ENCODE data around the gene IGSF6.
"Not testable (repeated sequence)": the region's sequence is repeated elsewhere in the genome, so short reads cannot be mapped to it uniquely, and the experiment has no call there.

GRCh38 chr16:21649826-21650406 is 2.5 kb downstream of the IGSF6 start:
- TF ChIP-seq, protein P1, sequence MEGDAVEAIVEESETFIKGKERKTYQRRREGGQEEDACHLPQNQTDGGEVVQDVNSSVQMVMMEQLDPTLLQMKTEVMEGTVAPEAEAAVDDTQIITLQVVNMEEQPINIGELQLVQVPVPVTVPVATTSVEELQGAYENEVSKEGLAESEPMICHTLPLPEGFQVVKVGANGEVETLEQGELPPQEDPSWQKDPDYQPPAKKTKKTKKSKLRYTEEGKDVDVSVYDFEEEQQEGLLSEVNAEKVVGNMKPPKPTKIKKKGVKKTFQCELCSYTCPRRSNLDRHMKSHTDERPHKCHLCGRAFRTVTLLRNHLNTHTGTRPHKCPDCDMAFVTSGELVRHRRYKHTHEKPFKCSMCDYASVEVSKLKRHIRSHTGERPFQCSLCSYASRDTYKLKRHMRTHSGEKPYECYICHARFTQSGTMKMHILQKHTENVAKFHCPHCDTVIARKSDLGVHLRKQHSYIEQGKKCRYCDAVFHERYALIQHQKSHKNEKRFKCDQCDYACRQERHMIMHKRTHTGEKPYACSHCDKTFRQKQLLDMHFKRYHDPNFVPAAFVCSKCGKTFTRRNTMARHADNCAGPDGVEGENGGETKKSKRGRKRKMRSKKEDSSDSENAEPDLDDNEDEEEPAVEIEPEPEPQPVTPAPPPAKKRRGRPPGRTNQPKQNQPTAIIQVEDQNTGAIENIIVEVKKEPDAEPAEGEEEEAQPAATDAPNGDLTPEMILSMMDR (IDR thresholded peaks at IDR 0.05), result not testable (repeated sequence)
- TF ChIP-seq EZH2 (IDR thresholded peaks at IDR 0.05; ENCODE audit: borderline replicate concordance, insufficient read depth, low read depth, low read length, poor library complexity, severe bottlenecking), result not testable (repeated sequence)

Measured in B cell (primary cell).